RWPE1 (cell line): ENCODE measurements around the gene SIGLEC14.
A peak's percentile ranks its signal among the peaks of the same experiment; 100 is the strongest.
"Not testable (repeated sequence)": the region's sequence is repeated elsewhere in the genome, so short reads cannot be mapped to it uniquely, and the experiment has no call there.

ENCODE experiments used
- CTCF ChIA-PET: fragments of 350-600 bp; sonication (Branson Sonifier 250); formaldehyde crosslinking; extraction: SDS; loops from one replicate; lab custom pipeline; 2021; lab: Yijun Ruan, JAX
- POLR2A ChIA-PET: fragments of 400-600 bp; formaldehyde crosslinking; extraction: SDS; loops from one replicate; lab custom pipeline; 2020; ENCODE audit warnings: antibody characterized with exemption; ENCODE audit not compliant: low non-redundant PET; lab: Yijun Ruan, JAX
- DNase-seq: peaks from one replicate; pipeline ENCODE4 v3.0.0; 2012; ENCODE audit warnings: low spot score
- H3K27ac ChIP-seq: fragments of 450-650 bp; 2 replicates; pipeline ENCODE4 v1.5.1; 2017
- CTCF ChIP-seq: fragments of 450-650 bp; conservative IDR thresholded peaks from 2 replicates; pipeline ENCODE4 v1.5.1; 2017; ENCODE audit warnings: low read depth, mild to moderate bottlenecking

The SIGLEC14 gene

GRCh38 chr19:51646730-51647129 is at the start of gene SIGLEC14:
TSS of gene SIGLEC14 (minus strand) at chr19:51646825. CDS start at chr19:51646759, 66 bp downstream.
- DNase-seq, H3K27ac ChIP-seq, POLR2A ChIA-PET: not testable (repeated sequence)
- CTCF ChIA-PET, result interaction anchor here (0.6 kb wide), 1 partner anchor 36 kb away, joined by 3 read pairs; no protein-coding TSS in a partner anchor

GRCh38 chr19:51695702-51696315 is 49.2 kb upstream of the SIGLEC14 start:
- no peak for DNase-seq
- peak overlapping the region; percentile 99 for H3K27ac ChIP-seq
- CTCF ChIA-PET, result no interaction called here
- POLR2A ChIA-PET, result no interaction called here
- TF ChIP-seq CTCF, result no peak

GRCh38 chr19:51695088-51695487 is 48.5 kb upstream of the SIGLEC14 start:
- no peak for TF ChIP-seq CTCF
- ChIA-PET POLR2A (no interaction called here), CTCF (no interaction called here)
- H3K27ac ChIP-seq, result peak overlapping the region; percentile 99
- no peak for DNase-seq

GRCh38 chr19:51694318-51695085 is 47.9 kb upstream of the SIGLEC14 start:
- peak overlapping the region; percentile 99 for H3K27ac ChIP-seq
- TF ChIP-seq CTCF, result no peak
- ChIA-PET POLR2A (no interaction called here), CTCF (interaction anchor here (0.6 kb wide), 1 partner anchor 9 kb away, joined by 5 read pairs; no protein-coding TSS in a partner anchor)
- DNase-seq, result no peak

- POLR2A ChIA-PET, result no interaction called here
- CTCF ChIA-PET, result interaction anchor here (0.6 kb wide), 1 partner anchor 34 kb away, joined by 3 read pairs; no protein-coding TSS in a partner anchor
- DNase-seq, result no peak
- peak overlapping the region; percentile 99 for H3K27ac ChIP-seq
- no peak for TF ChIP-seq CTCF
Observed at GRCh38 chr19:51693819-51694218, 47.2 kb upstream of the SIGLEC14 start.

GRCh38 chr19:51693260-51693659 is 46.6 kb upstream of the SIGLEC14 start, which contains the start of gene SPACA6:
TSS of gene SPACA6 (plus strand) at chr19:51693330. CDS start at chr19:51693527, 197 bp downstream.
- DNase-seq, result no peak
- ChIA-PET POLR2A (no interaction called here), CTCF (interaction anchor here (0.6 kb wide), 1 partner anchor 35 kb away, joined by 3 read pairs; no protein-coding TSS in a partner anchor)
- H3K27ac ChIP-seq, result peak within 1 kb of the TSS; percentile 99
- no peak for TF ChIP-seq CTCF

GRCh38 chr19:51692468-51692867 is 45.8 kb upstream of the SIGLEC14 start:
- TF ChIP-seq CTCF, result no peak
- CTCF ChIA-PET, result interaction anchor here (0.6 kb wide), 1 partner anchor 10 kb away, joined by 3 read pairs; no protein-coding TSS in a partner anchor
- peak overlapping the region; percentile 99 for H3K27ac ChIP-seq
- DNase-seq, result no peak
- POLR2A ChIA-PET, result no interaction called here
